H9 (cell line): ENCODE measurements around the gene STAG2. TPM values are rescaled to one million over a fixed set of nuclear protein-coding genes. Genes with fewer than 3 reads are reported as not detected.

Experiments
- DNase-seq: peaks from one replicate; pipeline ENCODE4 v3.0.0-alpha.2; 2017
- H2AFZ ChIP-seq: one replicate; pipeline ENCODE4 v1.6.1; 2013; ENCODE audit warnings: mild to moderate bottlenecking, low read length, control low read depth, moderate library complexity
- H2AK5ac ChIP-seq: 2 replicates; pipeline ENCODE4 v1.6.1; 2013; ENCODE audit warnings: low read length, control low read depth, mixed read lengths; ENCODE audit not compliant: insufficient read length
- H2BK120ac ChIP-seq: one replicate; pipeline ENCODE4 v1.6.1; 2013; ENCODE audit warnings: low read depth, mild to moderate bottlenecking, low read length, control low read depth, inconsistent platforms; ENCODE audit not compliant: poor library complexity, severe bottlenecking
- H2BK12ac ChIP-seq: 2 replicates; pipeline ENCODE4 v1.6.1; 2013; ENCODE audit warnings: low read length, control low read depth, mixed read lengths, low read depth; ENCODE audit not compliant: insufficient read length
- H2BK15ac ChIP-seq: 2 replicates; pipeline ENCODE4 v1.6.1; 2013; ENCODE audit warnings: low read depth, low read length, control low read depth
- H2BK20ac ChIP-seq: one replicate; pipeline ENCODE4 v1.6.1; 2013; ENCODE audit warnings: low read depth, mild to moderate bottlenecking, low read length, control low read depth, inconsistent platforms; ENCODE audit not compliant: poor library complexity, severe bottlenecking
- H2BK5ac ChIP-seq: 2 replicates; pipeline ENCODE4 v1.6.1; 2013; ENCODE audit warnings: low read length, control low read depth, mixed read lengths; ENCODE audit not compliant: insufficient read length
- H3K14ac ChIP-seq: 2 replicates; pipeline ENCODE4 v1.6.1; 2013; ENCODE audit warnings: low read length, control low read depth; ENCODE audit not compliant: insufficient read depth
- H3K18ac ChIP-seq: 2 replicates; pipeline ENCODE4 v1.6.1; 2013; ENCODE audit warnings: low read depth, mild to moderate bottlenecking, mixed read lengths, low read length, control low read depth; ENCODE audit not compliant: insufficient read length
- H3K23ac ChIP-seq: 2 replicates; pipeline ENCODE4 v1.6.1; 2013; ENCODE audit warnings: low read length, control low read depth, mixed read lengths, low read depth; ENCODE audit not compliant: insufficient read length
- H3K23me2 ChIP-seq: 2 replicates; pipeline ENCODE4 v1.6.1; 2013; ENCODE audit warnings: low read depth, mild to moderate bottlenecking, mixed read lengths, low read length, control low read depth; ENCODE audit not compliant: insufficient read length, poor library complexity, severe bottlenecking
- H3K27ac ChIP-seq: 2 replicates; pipeline ENCODE4 v1.5.1; 2013; ENCODE audit warnings: low read length, control low read depth, mixed read lengths, low read depth; ENCODE audit not compliant: insufficient read length
- H3K27me3 ChIP-seq: 2 replicates; pipeline ENCODE4 v1.6.1; 2013; ENCODE audit warnings: low read length, control low read depth, inconsistent platforms; ENCODE audit not compliant: insufficient read depth
- H3K4ac ChIP-seq: 2 replicates; pipeline ENCODE4 v1.6.1; 2013; ENCODE audit warnings: low read depth, mild to moderate bottlenecking, control low read depth, inconsistent platforms, low read length, moderate library complexity
- H3K4me1 ChIP-seq: 2 replicates; pipeline ENCODE4 v1.6.1; 2013; ENCODE audit warnings: low read length, control low read depth, inconsistent platforms; ENCODE audit not compliant: insufficient read depth
- H3K4me2 ChIP-seq: 2 replicates; pipeline ENCODE4 v1.6.1; 2013; ENCODE audit warnings: low read length, control low read depth, mixed read lengths; ENCODE audit not compliant: insufficient read length, insufficient read depth
- H3K56ac ChIP-seq: 2 replicates; pipeline ENCODE4 v1.6.1; 2013; ENCODE audit warnings: low read depth, mild to moderate bottlenecking, mixed read lengths, low read length, control low read depth; ENCODE audit not compliant: insufficient read length
- H3K79me1 ChIP-seq: 2 replicates; pipeline ENCODE4 v1.6.1; 2013; ENCODE audit warnings: low read depth, mild to moderate bottlenecking, moderate library complexity, low read length, control low read depth, inconsistent platforms; ENCODE audit not compliant: insufficient read depth, poor library complexity, severe bottlenecking
- H3K79me2 ChIP-seq: 2 replicates; pipeline ENCODE4 v1.6.1; 2013; ENCODE audit warnings: low read length, control low read depth, inconsistent platforms; ENCODE audit not compliant: insufficient read depth
- H3K9ac ChIP-seq: 2 replicates; pipeline ENCODE4 v1.6.1; 2013; ENCODE audit warnings: low read length, control low read depth, mixed read lengths; ENCODE audit not compliant: insufficient read length; ENCODE audit errors: extremely low read depth
- H3K9me3 ChIP-seq: one replicate; pipeline ENCODE4 v1.6.1; 2013; ENCODE audit warnings: low read depth, low read length, inconsistent platforms; ENCODE audit not compliant: control insufficient read depth
- H3T11ph ChIP-seq: one replicate; pipeline ENCODE4 v1.6.1; 2013; ENCODE audit warnings: mild to moderate bottlenecking, low read length, control low read depth, inconsistent platforms
- H4K20me1 ChIP-seq: one replicate; pipeline ENCODE4 v1.6.1; 2013; ENCODE audit not compliant: control insufficient read depth, insufficient read length, insufficient read depth
- H4K5ac ChIP-seq: 2 replicates; pipeline ENCODE4 v1.6.1; 2013; ENCODE audit warnings: low read depth, mild to moderate bottlenecking, mixed read lengths, low read length, control low read depth; ENCODE audit not compliant: insufficient read length
- H4K8ac ChIP-seq: replicated peaks from 2 replicates; pipeline ENCODE4 v1.6.1; 2013; ENCODE audit warnings: low read length, control low read depth, mixed read lengths, low read depth; ENCODE audit not compliant: insufficient read length
- H4K91ac ChIP-seq: 2 replicates; pipeline ENCODE4 v1.6.1; 2013; ENCODE audit warnings: low read depth, mild to moderate bottlenecking, moderate library complexity, mixed read lengths, low read length, control low read depth; ENCODE audit not compliant: insufficient read length
- H3K27ac Mint-ChIP-seq, 3 experiments: 2 replicates in 2 of 3; 3 replicates in 1 of 3; pipeline ENCODE4 v1.8.0; 2020 to 2021; ENCODE audit warnings: mixed read lengths in 3 of 3, mild to moderate bottlenecking in 1 of 3, moderate library complexity in 1 of 3
- H3K27me3 Mint-ChIP-seq: 2 replicates; pipeline ENCODE4 v1.8.0; 2021; ENCODE audit warnings: low read depth, mild to moderate bottlenecking, moderate library complexity, mixed read lengths
- H3K36me3 Mint-ChIP-seq, 3 experiments: 2 replicates in 2 of 3; 3 replicates in 1 of 3; pipeline ENCODE4 v1.8.0; 2020 to 2021; ENCODE audit warnings: low read depth in 3 of 3, mixed read lengths in 3 of 3; ENCODE audit not compliant: insufficient read depth in 1 of 3
- H3K4me1 Mint-ChIP-seq, 2 experiments: 2 replicates each; pipeline ENCODE4 v1.8.0; 2020; ENCODE audit warnings: mixed read lengths in 2 of 2
- H3K4me3 Mint-ChIP-seq, 2 experiments: 2 replicates in 1 of 2; 3 replicates in 1 of 2; pipeline ENCODE4 v1.8.0; 2020 to 2021; ENCODE audit warnings: mild to moderate bottlenecking in 2 of 2, mixed read lengths in 2 of 2, moderate library complexity in 1 of 2
- H3K9me3 Mint-ChIP-seq, 2 experiments: 2 replicates in 1 of 2; 3 replicates in 1 of 2; pipeline ENCODE4 v1.8.0; 2020; ENCODE audit warnings: mild to moderate bottlenecking in 2 of 2, mixed read lengths in 2 of 2, moderate library complexity in 1 of 2
- CTCF ChIP-seq: fragments of 200-600 bp; sonication (generic); conservative IDR thresholded peaks from 3 replicates; pipeline ENCODE4 v1.8.0; 2021; ENCODE audit warnings: antibody characterized with exemption, mild to moderate bottlenecking
- WGBS: extraction: QIAGEN DNeasy Blood & Tissue Kit; methylation state at CpG from one replicate; pipeline ENCODE4 v1.1.7; 2013; ENCODE audit warnings: missing lambda C conversion rate, low lambda C conversion rate, mixed read lengths; ENCODE audit not compliant: insufficient read length; ENCODE audit errors: extremely low coverage; 5-methylcytosine and 5-hydroxymethylcytosine counted together
- total RNA-seq: library from RNA; stranded (reverse); gene quantifications from 2 replicates; pipeline ENCODE4 v1.2.1, GENCODE V29; 2021

Gene STAG2
- total RNA-seq, 1 experiment from 2014 or later: 81.6 TPM

- Histone ChIP-seq H3K9me3 (peaks cover 10% of the 10 kb centered on the region), H2AK5ac (no peak overlapping the region), H3K56ac (no peak overlapping the region), H3T11ph (no peak overlapping the region), H3K9ac (no peak overlapping the region), H3K27ac (no peak overlapping the region), H3K79me2 (no peaks in the 10 kb centered on the region), H2BK5ac (no peak overlapping the region), H3K79me1 (no peaks in the 10 kb centered on the region), H3K4ac (no peak overlapping the region), H3K23me2 (no peaks in the 10 kb centered on the region), H3K4me1 (no peaks in the 10 kb centered on the region), H3K18ac (no peak overlapping the region), H2BK12ac (no peak overlapping the region), H4K91ac (no peak overlapping the region), H2BK20ac (no peak overlapping the region), H4K8ac (no peak overlapping the region), H2BK15ac (no peak overlapping the region), H4K20me1 (no peaks in the 10 kb centered on the region), H3K27me3 (no peaks in the 10 kb centered on the region), H3K4me2 (no peak overlapping the region), H2AFZ (no peak overlapping the region), H4K5ac (no peak overlapping the region), H3K14ac (no peak overlapping the region), H3K23ac (no peak overlapping the region), H2BK120ac (no peak overlapping the region)
- no CpG with 5 or more reads among the region's 2 CpGs for WGBS
- DNase-seq: no peak
- H3K36me3 Mint-ChIP-seq: peaks cover 10 to 32% (median 27%) of the 10 kb centered on the region in 3 experiments; a peak in 5 of 7 replicates
- no peaks in the 10 kb centered on the region for H3K27me3 Mint-ChIP-seq
- H3K4me3 Mint-ChIP-seq: no peak overlapping the region
- TF ChIP-seq CTCF: no peak
- H3K27ac Mint-ChIP-seq: peak overlapping the region in 1 of 3 experiments; percentile 74; a peak in 1 of 7 replicates
- no peaks in the 10 kb centered on the region for H3K4me1 Mint-ChIP-seq
- H3K9me3 Mint-ChIP-seq: peaks cover 0 to 30% of the 10 kb centered on the region in 2 experiments; a peak in 2 of 5 replicates
Measured at GRCh38 chrX:124035657-124036056, 74.2 kb downstream of the STAG2 start.
